ENCODE results near the gene KLF12.

The KLF12 gene

GRCh38 chr13:74114641-74115040 is 19.6 kb downstream of the KLF12 start:
- TF ChIP-seq CTCF (IDR thresholded peaks at IDR 0.05; ENCODE audit: low read depth, low read length, missing control alignments), result no peak

DNA sequence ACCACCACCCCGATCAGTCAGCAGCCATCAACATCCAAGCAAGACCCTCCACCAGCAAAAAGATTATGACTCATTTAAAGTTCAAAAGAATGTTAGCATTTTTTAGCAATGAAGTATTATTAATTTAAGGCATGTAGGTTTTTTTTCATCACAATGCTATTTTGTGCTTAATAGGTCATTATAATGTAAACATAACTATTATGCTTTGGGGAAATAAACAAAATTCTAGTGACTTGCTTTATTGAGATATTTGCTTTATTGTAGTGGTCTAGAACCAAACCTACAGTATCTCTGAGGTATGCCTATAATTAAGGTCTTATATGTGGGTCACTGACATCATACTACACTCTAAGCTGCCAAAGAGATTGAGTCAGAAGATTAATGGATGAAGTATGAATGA is 20.0 kb downstream of the KLF12 start:
- no peak for DNase-seq (ENCODE audit: low read depth)
- TF ChIP-seq CTCF (IDR thresholded peaks at IDR 0.05; ENCODE audit: low read depth, low read length, missing control alignments), result no peak
- H3K4me3 ChIP-seq (ENCODE audit: low read depth, low read length), result no peak overlapping the region

More at GRCh38 chr13:74114641-74115040, 19.6 kb downstream of the KLF12 start:
- H3K4me3 ChIP-seq (ENCODE audit: low read depth, low read length), result no peak overlapping the region
- no peak for DNase-seq (ENCODE audit: low read depth)

DNA sequence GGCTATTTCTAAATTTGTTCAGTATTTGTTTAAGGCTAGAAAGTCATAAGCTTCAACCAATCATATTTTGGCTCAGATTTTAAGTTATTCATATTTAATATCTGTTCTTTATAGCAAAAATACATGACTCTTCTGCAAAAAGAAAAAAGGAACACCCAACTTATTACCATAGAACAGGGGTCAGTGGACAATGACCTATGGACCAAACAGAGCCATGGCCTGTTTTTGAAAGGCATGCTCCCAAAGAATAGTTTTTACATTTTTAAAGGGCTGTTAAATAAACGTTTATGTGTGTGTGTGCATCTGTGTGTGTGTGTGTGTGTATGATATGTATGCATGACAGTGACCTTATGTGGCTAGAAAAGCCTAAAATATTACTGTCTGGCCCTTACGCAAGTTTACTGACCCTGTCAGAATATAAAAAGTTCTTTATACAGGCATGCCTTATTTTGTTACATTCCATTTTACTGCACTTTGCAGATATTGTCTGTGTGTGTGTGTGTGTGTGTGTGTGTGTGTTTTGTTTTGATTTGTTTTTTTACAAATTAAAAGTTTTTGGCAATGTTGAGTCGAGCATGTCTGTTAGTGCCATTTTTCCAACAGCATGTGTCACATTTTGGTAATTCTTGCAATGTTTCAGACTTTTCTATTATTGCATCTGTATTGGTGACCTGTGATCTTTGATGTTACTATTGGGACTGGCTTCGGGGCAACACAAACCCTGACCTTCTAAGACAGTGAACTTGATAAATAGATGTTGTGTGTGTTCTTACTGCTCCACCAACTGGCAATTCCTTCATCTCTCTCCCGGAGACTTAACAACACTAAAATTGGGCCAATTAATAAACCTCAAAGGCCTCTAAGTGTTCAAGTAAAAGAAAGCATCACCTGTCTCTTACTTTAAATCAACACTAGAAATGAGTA is 22.0 kb downstream of the KLF12 start:
- TF ChIP-seq CTCF (IDR thresholded peaks at IDR 0.05; ENCODE audit: low read depth, low read length, missing control alignments), result no peak
- no peak for DNase-seq (ENCODE audit: low read depth)
- no peak overlapping the region for H3K4me3 ChIP-seq (ENCODE audit: low read depth, low read length)

- DNase-seq (ENCODE audit: low read depth), result no peak
- no peak for TF ChIP-seq CTCF (IDR thresholded peaks at IDR 0.05; ENCODE audit: low read depth, low read length, missing control alignments)
- H3K4me3 ChIP-seq (ENCODE audit: low read depth, low read length), result no peak overlapping the region
Observed at GRCh38 chr13:74111399-74111798, 22.8 kb downstream of the KLF12 start.

DNA sequence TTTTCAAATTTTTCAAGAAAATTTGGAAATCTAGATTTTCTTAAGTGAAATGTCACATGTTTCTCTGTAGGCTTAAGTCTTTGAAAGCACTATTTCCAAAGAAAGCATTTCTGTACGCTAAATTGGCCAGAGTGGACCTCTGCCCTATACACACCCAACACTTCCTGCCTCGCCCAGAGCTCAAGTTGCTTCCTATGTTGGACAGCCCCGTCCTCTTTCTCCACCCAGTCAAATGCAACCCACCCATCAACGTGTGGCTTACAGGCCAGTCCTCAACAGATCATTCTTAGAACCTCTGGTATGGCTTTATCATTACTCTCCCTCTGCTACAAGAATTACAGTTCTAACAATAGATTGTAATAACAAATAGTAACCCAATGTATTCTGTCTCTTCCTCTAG is 24.2 kb downstream of the KLF12 start:
- TF ChIP-seq CTCF (IDR thresholded peaks at IDR 0.05; ENCODE audit: low read depth, low read length, missing control alignments), result no peak
- no peak for DNase-seq (ENCODE audit: low read depth)
- no peak overlapping the region for H3K4me3 ChIP-seq (ENCODE audit: low read depth, low read length)

DNA sequence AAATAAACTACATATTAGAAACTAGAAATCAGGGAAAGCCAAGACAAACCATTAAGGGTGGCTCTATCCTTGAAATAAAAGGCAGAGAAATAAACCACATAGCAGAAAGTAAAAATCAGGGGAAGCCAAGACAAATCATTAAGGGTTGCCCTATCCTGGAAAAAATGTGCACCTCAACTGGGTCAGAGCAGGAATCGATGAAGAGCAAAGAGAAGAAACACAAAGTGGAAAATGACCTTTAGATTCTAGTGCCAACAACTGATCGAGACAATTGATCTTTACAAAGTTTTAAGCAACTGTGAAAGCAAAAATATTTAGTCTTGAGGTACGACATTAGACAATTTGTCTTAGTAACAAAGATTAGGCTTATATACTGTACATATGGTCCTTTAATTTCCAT is 26.6 kb downstream of the KLF12 start:
- no peak for TF ChIP-seq CTCF (IDR thresholded peaks at IDR 0.05; ENCODE audit: low read depth, low read length, missing control alignments)
- no peak overlapping the region for H3K4me3 ChIP-seq (ENCODE audit: low read depth, low read length)
- no peak for DNase-seq (ENCODE audit: low read depth)

GRCh38 chr13:74105871-74106270 is 28.3 kb downstream of the KLF12 start:
- no peak for DNase-seq (ENCODE audit: low read depth)
- no peak overlapping the region for H3K4me3 ChIP-seq (ENCODE audit: low read depth, low read length)
- no peak for TF ChIP-seq CTCF (IDR thresholded peaks at IDR 0.05; ENCODE audit: low read depth, low read length, missing control alignments)

Measured in GM12864 (cell line).